22Rv1 (cell line): ENCODE data around the gene ELMOD3.

ENCODE experiments used
- H3K27ac ChIP-seq: fragments of 450-650 bp; 2 replicates; pipeline ENCODE4 v1.5.1; 2017
- CTCF ChIP-seq: fragments of 450-650 bp; IDR thresholded peaks from 2 replicates; pipeline ENCODE4 v1.5.1; 2017; ENCODE audit warnings: mild to moderate bottlenecking
- ZFX ChIP-seq: fragments of 450-650 bp; IDR thresholded peaks from 2 replicates; pipeline ENCODE4 v1.6.1; 2017; ENCODE audit warnings: antibody characterized with exemption, borderline replicate concordance

ELMOD3 gene

GRCh38 chr2:85434696-85435095, 80.1 kb downstream of the ELMOD3 start:
- 0 out of 2 replicates have a peak overlapping the region, but pooled peaks have one; percentile 20 for H3K27ac ChIP-seq
- no peak for TF ChIP-seq CTCF
- no peak for TF ChIP-seq ZFX

- TF ChIP-seq CTCF (no peak), ZFX (no peak)
- no peak overlapping the region for H3K27ac ChIP-seq
Measured at GRCh38 chr2:85435220-85435958, 80.8 kb downstream of the ELMOD3 start.

GRCh38 chr2:85435981-85436835, 81.6 kb downstream of the ELMOD3 start:
- TF ChIP-seq ZFX (no peak), CTCF (peak; percentile 17)
- H3K27ac ChIP-seq = peak overlapping the region; percentile 37; the same call in 1 of the 2 replicates

- no peak for TF ChIP-seq ZFX
- no peak for TF ChIP-seq CTCF
- H3K27ac ChIP-seq = peak overlapping the region; percentile 37
Measured at GRCh38 chr2:85436836-85437487, 82.4 kb downstream of the ELMOD3 start.

- TF ChIP-seq CTCF (no peak), ZFX (no peak)
- peak overlapping the region; percentile 37 for H3K27ac ChIP-seq
Measured at GRCh38 chr2:85437488-85438200, 83.1 kb downstream of the ELMOD3 start.

- 0 out of 2 replicates have a peak overlapping the region, but pooled peaks have one; percentile 37 for H3K27ac ChIP-seq
- TF ChIP-seq ZFX (no peak), CTCF (no peak)
Measured at GRCh38 chr2:85438201-85439024, 83.8 kb downstream of the ELMOD3 start.
